Measurements from ENCODE around the gene GLS2.

GLS2 gene

GRCh38 chr12:56477521-56478225, 10.3 kb downstream of the GLS2 start:
- Histone ChIP-seq H3K27ac (no peak overlapping the region), H3K9ac (no peak overlapping the region), H3K4me2 (ENCODE audit: low read length) (no peak overlapping the region), H3K9me3 (ENCODE audit: control insufficient read depth, low read length) (no peaks in the 10 kb centered on the region), H3K27me3 (ENCODE audit: control insufficient read depth, insufficient read depth, low read length) (no peaks in the 10 kb centered on the region), H3K36me3 (ENCODE audit: control insufficient read depth, insufficient read depth, low read length) (no peaks in the 10 kb centered on the region), H3K79me2 (peaks cover 20% of the 10 kb centered on the region), H2AFZ (no peak overlapping the region), H3K4me1 (no peaks in the 10 kb centered on the region), H3K4me3 (ENCODE audit: low read depth, low read length) (no peak overlapping the region)
- TF ChIP-seq CTCF (IDR thresholded peaks at IDR 0.05) = no peak

GRCh38 chr12:56476972-56477432, 11.0 kb downstream of the GLS2 start:
- H3K4me2 ChIP-seq (ENCODE audit: low read length) = no peak overlapping the region

GRCh38 chr12:56476143-56476542, 11.8 kb downstream of the GLS2 start:
- Histone ChIP-seq H3K27ac (no peak overlapping the region), H3K9ac (no peak overlapping the region), H2AFZ (no peak overlapping the region), H3K4me3 (ENCODE audit: low read depth, low read length) (no peak overlapping the region), H3K36me3 (ENCODE audit: control insufficient read depth, insufficient read depth, low read length) (no peaks in the 10 kb centered on the region), H3K9me3 (ENCODE audit: control insufficient read depth, low read length) (no peaks in the 10 kb centered on the region), H3K4me2 (ENCODE audit: low read length) (no peak overlapping the region), H3K79me2 (peaks cover 20% of the 10 kb centered on the region), H3K27me3 (ENCODE audit: control insufficient read depth, insufficient read depth, low read length) (no peaks in the 10 kb centered on the region), H3K4me1 (no peaks in the 10 kb centered on the region)
- TF ChIP-seq CTCF (IDR thresholded peaks at IDR 0.05) = no peak

More at GRCh38 chr12:56476972-56477432, 11.0 kb downstream of the GLS2 start:
- no peak overlapping the region for H2AFZ ChIP-seq
- H3K36me3 ChIP-seq (ENCODE audit: control insufficient read depth, insufficient read depth, low read length) = no peaks in the 10 kb centered on the region
- no peaks in the 10 kb centered on the region for H3K27me3 ChIP-seq (ENCODE audit: control insufficient read depth, insufficient read depth, low read length)
- TF ChIP-seq CTCF (IDR thresholded peaks at IDR 0.05) = no peak
- peaks cover 20% of the 10 kb centered on the region for H3K79me2 ChIP-seq
- H3K4me3 ChIP-seq (ENCODE audit: low read depth, low read length) = no peak overlapping the region
- no peaks in the 10 kb centered on the region for H3K4me1 ChIP-seq
- H3K27ac ChIP-seq = no peak overlapping the region
- no peaks in the 10 kb centered on the region for H3K9me3 ChIP-seq (ENCODE audit: control insufficient read depth, low read length)
- no peak overlapping the region for H3K9ac ChIP-seq

- TF ChIP-seq CTCF (IDR thresholded peaks at IDR 0.05) = no peak
- Histone ChIP-seq H3K27me3 (ENCODE audit: control insufficient read depth, insufficient read depth, low read length) (no peaks in the 10 kb centered on the region), H3K9me3 (ENCODE audit: control insufficient read depth, low read length) (no peaks in the 10 kb centered on the region), H3K36me3 (ENCODE audit: control insufficient read depth, insufficient read depth, low read length) (no peaks in the 10 kb centered on the region), H3K79me2 (peaks cover 18% of the 10 kb centered on the region), H2AFZ (no peak overlapping the region), H3K4me3 (ENCODE audit: low read depth, low read length) (no peak overlapping the region), H3K9ac (no peak overlapping the region), H3K4me2 (ENCODE audit: low read length) (no peak overlapping the region), H3K4me1 (no peaks in the 10 kb centered on the region), H3K27ac (no peak overlapping the region)
Observed at GRCh38 chr12:56474389-56474788, 13.6 kb downstream of the GLS2 start.

All from parathyroid adenoma (tissue), 2 donors.